HepG2 (cell line): ENCODE measurements around the gene MAN1B1. TPM values are rescaled to one million over a fixed set of nuclear protein-coding genes. Genes with fewer than 3 reads are reported as not detected.

Experiments used
- ATRX ChIP-seq: sonication (generic); formaldehyde crosslinking; IDR thresholded peaks from 2 replicates; pipeline ENCODE4 v1.4.0; 2020; ENCODE audit warnings: missing genetic modification reagents, borderline replicate concordance
- DMTF1 ChIP-seq: sonication (generic); formaldehyde crosslinking; IDR thresholded peaks from 2 replicates; pipeline ENCODE4 v1.4.0; 2020; ENCODE audit warnings: mild to moderate bottlenecking, missing genetic modification reagents
- DRAP1 ChIP-seq: IDR thresholded peaks from 2 replicates; pipeline ENCODE4 v1.6.1; 2016; ENCODE audit warnings: missing genetic modification reagents, missing compliant biosample characterization
- FOXA3 ChIP-seq: IDR thresholded peaks from 2 replicates; pipeline ENCODE4 v1.6.1; 2016; ENCODE audit warnings: missing genetic modification reagents, missing compliant biosample characterization
- KDM3A ChIP-seq: IDR thresholded peaks from 2 replicates; pipeline ENCODE4 v1.6.1; 2018; ENCODE audit warnings: low read depth, missing compliant biosample characterization
- MTF2 ChIP-seq: sonication (generic); formaldehyde crosslinking; IDR thresholded peaks from 2 replicates; pipeline ENCODE4 v1.5.0; 2020; ENCODE audit warnings: missing genetic modification reagents, borderline replicate concordance
- NR1H2 ChIP-seq: sonication (generic); formaldehyde crosslinking; IDR thresholded peaks from 2 replicates; pipeline ENCODE4 v1.8.1; 2022; ENCODE audit warnings: low read depth, missing genetic modification reagents, borderline replicate concordance
- SMC3 ChIP-seq: IDR thresholded peaks from 2 replicates; pipeline ENCODE4 v1.6.1; 2011; ENCODE audit warnings: low read length, improper control_type of control experiment
- STAG1 ChIP-seq: sonication (generic); formaldehyde crosslinking; IDR thresholded peaks from 2 replicates; pipeline ENCODE4 v1.4.0; 2020; ENCODE audit warnings: missing genetic modification reagents
- ZBTB7A ChIP-seq: sonication (generic); formaldehyde crosslinking; IDR thresholded peaks from 2 replicates; pipeline ENCODE4 v1.8.0; 2022; ENCODE audit warnings: mild to moderate bottlenecking, missing genetic modification reagents
- ZNF234 ChIP-seq: sonication (generic); formaldehyde crosslinking; conservative IDR thresholded peaks from 2 replicates; pipeline ENCODE4 v1.5.1; 2020; ENCODE audit warnings: mild to moderate bottlenecking, missing genetic modification reagents
- ZNF672 ChIP-seq: sonication (generic); formaldehyde crosslinking; IDR thresholded peaks from 2 replicates; pipeline ENCODE4 v1.8.1; 2022; ENCODE audit warnings: missing genetic modification reagents
- ZNF691 ChIP-seq: sonication (generic); formaldehyde crosslinking; IDR thresholded peaks from 2 replicates; pipeline ENCODE4 v1.4.0; 2020; ENCODE audit warnings: missing genetic modification reagents, low read depth, mild to moderate bottlenecking, borderline replicate concordance
- ZNF747 ChIP-seq: sonication (generic); formaldehyde crosslinking; IDR thresholded peaks from 2 replicates; pipeline ENCODE4 v1.8.1; 2023; ENCODE audit warnings: missing genetic modification reagents, mild to moderate bottlenecking, borderline replicate concordance
- polyA plus RNA-seq, 8 experiments: library from polyadenylated mRNA; depleted of rRNA in 3 of 8; stranded (reverse) in 7 of 8; unstranded in 1 of 8; fragments of >200 nt; fragmentation: Illumina TruSeq in 4 of 8; extraction: Trizol in 4 of 8; gene quantifications; 2 replicates each; pipeline versions ENCODE4 v1.2.1 to v1.2.3, GENCODE V29; 2011 to 2016; ENCODE audit warnings: low read depth in 4 of 8, missing spikeins in 1 of 8, mixed read lengths in 1 of 8; ENCODE audit not compliant: insufficient read depth in 1 of 8
- total RNA-seq, 5 experiments: library from RNA; depleted of rRNA; stranded (reverse); fragments of >200 nt; fragmentation: Illumina TruSeq; extraction: Trizol; gene quantifications; 2 replicates each; pipeline ENCODE4 v1.2.3, GENCODE V29; 2016; ENCODE audit warnings: low read depth in 1 of 5
- TF ChIP-seq, protein P1 (sequence below): sonication (generic); IDR thresholded peaks from 2 replicates; pipeline ENCODE4 v1.6.1; 2016; ENCODE audit warnings: low read depth, borderline replicate concordance
- TF ChIP-seq, protein P2 (sequence below): sonication (generic); formaldehyde crosslinking; IDR thresholded peaks from 2 replicates; pipeline ENCODE4 v1.4.0; 2020; ENCODE audit warnings: missing genetic modification reagents
- TF ChIP-seq, protein P3 (sequence below): sonication (generic); formaldehyde crosslinking; IDR thresholded peaks from 2 replicates; pipeline ENCODE4 v1.4.0; 2020; ENCODE audit warnings: mild to moderate bottlenecking, missing genetic modification reagents

MAN1B1 gene
- total and polyA plus RNA-seq, 2 of the 13 experiments (the other 11 are each of a cell fraction or from before 2014, with no cell fraction given), result 48.9 to 59.5 TPM

DNA sequence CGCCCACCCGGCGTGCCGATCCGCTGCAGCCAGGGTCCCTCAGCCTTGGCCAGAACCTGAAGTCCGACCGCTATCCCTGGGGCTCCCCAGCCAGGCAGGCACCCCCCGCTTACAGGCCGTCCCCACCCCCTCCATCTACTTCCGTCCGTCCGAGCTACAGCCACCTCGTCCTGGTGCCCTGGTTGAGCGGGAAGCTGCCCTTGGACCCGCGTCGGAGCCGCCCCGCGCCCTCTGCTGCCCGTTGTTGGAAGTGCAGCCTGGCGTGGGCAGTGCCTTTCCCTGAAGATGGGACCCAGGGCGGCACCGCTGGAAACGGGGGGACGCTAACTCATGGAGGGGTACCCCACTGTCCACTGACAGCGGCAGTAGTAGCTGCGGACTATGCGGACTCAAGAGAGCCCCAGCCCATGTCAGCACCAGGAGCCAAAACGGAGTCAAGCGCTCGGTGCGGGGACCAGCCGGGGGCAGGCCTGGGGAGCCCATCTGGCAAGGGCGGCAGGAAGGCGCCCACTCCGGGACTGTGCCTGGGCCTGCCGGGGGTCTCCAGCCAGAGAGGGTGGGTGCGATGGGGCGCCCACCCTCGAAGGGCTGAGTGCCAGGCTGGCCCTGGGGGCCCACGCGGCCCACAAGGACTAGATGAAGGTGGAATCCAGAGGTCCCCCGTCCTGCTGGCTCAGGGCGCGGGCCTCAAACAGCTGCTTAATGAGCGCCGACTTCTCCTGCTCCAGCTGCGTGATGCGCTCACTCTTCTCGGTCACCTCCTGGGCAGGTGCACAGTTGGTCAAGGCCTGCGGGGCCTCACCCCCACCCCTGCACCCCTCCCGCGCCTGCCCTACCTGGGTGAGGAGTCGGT lies 22.5 kb upstream of the MAN1B1 start (continued):
- TF ChIP-seq, protein P1, sequence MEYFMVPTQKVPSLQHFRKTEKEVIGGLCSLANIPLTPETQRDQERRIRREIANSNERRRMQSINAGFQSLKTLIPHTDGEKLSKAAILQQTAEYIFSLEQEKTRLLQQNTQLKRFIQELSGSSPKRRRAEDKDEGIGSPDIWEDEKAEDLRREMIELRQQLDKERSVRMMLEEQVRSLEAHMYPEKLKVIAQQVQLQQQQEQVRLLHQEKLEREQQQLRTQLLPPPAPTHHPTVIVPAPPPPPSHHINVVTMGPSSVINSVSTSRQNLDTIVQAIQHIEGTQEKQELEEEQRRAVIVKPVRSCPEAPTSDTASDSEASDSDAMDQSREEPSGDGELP, result no peak
- TF ChIP-seq ZNF747 (CRISPR knock-in tag) (no peak), ZNF234 (CRISPR knock-in tag) (0 out of 2 replicates have a peak, but pooled peaks have one; percentile 53), ZNF691 (CRISPR knock-in tag) (no peak), MTF2 (CRISPR knock-in tag) (no peak), FOXA3 (CRISPR knock-in tag) (0 out of 2 replicates have a peak, but pooled peaks have one; percentile 18), ATRX (CRISPR knock-in tag) (no peak), STAG1 (CRISPR knock-in tag) (peak; percentile 74), ZBTB7A (no peak), DRAP1 (peak; percentile 24; the same call in 1 of the 2 replicates), ZNF672 (CRISPR knock-in tag) (no peak), NR1H2 (no peak), DMTF1 (CRISPR knock-in tag) (no peak), SMC3 (peak; percentile 49; the same call in 1 of the 2 replicates), KDM3A (CRISPR knock-in tag) (peak; percentile 80; the same call in 1 of the 2 replicates)
- TF ChIP-seq, protein P2, sequence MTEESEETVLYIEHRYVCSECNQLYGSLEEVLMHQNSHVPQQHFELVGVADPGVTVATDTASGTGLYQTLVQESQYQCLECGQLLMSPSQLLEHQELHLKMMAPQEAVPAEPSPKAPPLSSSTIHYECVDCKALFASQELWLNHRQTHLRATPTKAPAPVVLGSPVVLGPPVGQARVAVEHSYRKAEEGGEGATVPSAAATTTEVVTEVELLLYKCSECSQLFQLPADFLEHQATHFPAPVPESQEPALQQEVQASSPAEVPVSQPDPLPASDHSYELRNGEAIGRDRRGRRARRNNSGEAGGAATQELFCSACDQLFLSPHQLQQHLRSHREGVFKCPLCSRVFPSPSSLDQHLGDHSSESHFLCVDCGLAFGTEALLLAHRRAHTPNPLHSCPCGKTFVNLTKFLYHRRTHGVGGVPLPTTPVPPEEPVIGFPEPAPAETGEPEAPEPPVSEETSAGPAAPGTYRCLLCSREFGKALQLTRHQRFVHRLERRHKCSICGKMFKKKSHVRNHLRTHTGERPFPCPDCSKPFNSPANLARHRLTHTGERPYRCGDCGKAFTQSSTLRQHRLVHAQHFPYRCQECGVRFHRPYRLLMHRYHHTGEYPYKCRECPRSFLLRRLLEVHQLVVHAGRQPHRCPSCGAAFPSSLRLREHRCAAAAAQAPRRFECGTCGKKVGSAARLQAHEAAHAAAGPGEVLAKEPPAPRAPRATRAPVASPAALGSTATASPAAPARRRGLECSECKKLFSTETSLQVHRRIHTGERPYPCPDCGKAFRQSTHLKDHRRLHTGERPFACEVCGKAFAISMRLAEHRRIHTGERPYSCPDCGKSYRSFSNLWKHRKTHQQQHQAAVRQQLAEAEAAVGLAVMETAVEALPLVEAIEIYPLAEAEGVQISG (CRISPR knock-in tag), result peak; percentile 52
- TF ChIP-seq, protein P3, sequence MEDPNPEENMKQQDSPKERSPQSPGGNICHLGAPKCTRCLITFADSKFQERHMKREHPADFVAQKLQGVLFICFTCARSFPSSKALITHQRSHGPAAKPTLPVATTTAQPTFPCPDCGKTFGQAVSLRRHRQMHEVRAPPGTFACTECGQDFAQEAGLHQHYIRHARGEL (CRISPR knock-in tag), result 0 out of 2 replicates have a peak, but pooled peaks have one; percentile 33
